Kidney epithelial cell (primary cell): Measurements from ENCODE around the gene EHD1. TPM values are rescaled to one million over a fixed set of nuclear protein-coding genes. Genes with fewer than 3 reads are reported as not detected.

Experiments used
- DNase-seq: peaks from one replicate; pipeline ENCODE4 v3.0.0-alpha.2; 2010; ENCODE audit warnings: low read depth
- H3K27me3 ChIP-seq: 2 replicates; pipeline ENCODE4 v1.6.0; 2011; ENCODE audit warnings: low read length; ENCODE audit not compliant: control insufficient read depth, insufficient read depth
- H3K36me3 ChIP-seq: 2 replicates; pipeline ENCODE4 v1.5.1; 2011; ENCODE audit warnings: low read length; ENCODE audit not compliant: control insufficient read depth, insufficient read depth
- H3K4me3 ChIP-seq: 2 replicates; pipeline ENCODE4 v1.5.1; 2011; ENCODE audit warnings: low read depth, mild to moderate bottlenecking, control low read depth, low read length
- total RNA-seq: library from RNA; depleted of rRNA; stranded (reverse); fragments of >200 nt; gene quantifications from 2 replicates; pipeline ENCODE4 v1.2.3, GENCODE V29; 2015
- TF ChIP-seq, protein P1 (sequence below): IDR thresholded peaks from 2 replicates; pipeline ENCODE4 v1.5.1; 2011; ENCODE audit warnings: mild to moderate bottlenecking, moderate library complexity, low read length, control low read depth, inconsistent platforms; ENCODE audit not compliant: insufficient read depth, poor library complexity, severe bottlenecking

The EHD1 gene
- total RNA-seq, 1 donor from 2014 or later = 100 TPM

DNA sequence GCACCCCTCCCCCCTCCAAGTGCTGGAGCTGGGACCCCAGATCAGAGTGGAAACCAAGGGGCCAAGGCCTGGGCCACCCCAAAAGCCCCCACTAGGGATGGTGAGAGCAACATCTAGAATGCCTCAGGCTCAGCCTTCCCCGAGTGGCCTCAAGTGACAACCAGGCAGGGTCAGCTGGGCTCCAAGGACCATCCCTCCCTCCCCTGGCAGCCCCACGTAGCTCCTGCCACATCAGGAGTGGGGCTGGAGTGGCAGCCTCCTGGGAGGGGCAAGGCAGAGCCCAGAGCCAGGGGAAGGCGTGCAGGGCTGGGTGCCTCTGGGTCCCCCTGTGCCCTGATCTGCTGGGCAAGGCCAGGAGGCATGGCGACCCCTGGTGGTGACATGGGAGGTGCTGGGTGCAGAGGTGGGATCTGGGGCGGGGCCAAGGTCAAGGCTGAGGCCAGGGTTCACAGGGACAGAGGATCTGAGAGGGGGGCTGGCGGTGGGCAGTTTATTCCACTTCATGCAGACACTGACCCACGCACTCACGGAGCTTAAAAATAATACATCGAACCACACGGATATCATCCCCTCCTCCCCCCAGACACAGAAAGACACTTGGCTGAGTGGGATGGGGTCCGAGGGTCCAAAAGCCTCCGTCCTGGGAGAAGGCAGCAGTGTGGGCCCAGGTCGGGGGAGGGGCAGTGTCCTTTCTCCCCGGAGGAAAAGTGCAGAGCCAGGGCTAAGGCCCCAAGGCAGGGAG lies 15.8 kb upstream of the EHD1 start:
- H3K27me3 ChIP-seq = no peaks in the 10 kb centered on the region
- no peaks in the 10 kb centered on the region for H3K36me3 ChIP-seq
- H3K4me3 ChIP-seq = no peak overlapping the region
- DNase-seq = no peak
- TF ChIP-seq, protein P1, sequence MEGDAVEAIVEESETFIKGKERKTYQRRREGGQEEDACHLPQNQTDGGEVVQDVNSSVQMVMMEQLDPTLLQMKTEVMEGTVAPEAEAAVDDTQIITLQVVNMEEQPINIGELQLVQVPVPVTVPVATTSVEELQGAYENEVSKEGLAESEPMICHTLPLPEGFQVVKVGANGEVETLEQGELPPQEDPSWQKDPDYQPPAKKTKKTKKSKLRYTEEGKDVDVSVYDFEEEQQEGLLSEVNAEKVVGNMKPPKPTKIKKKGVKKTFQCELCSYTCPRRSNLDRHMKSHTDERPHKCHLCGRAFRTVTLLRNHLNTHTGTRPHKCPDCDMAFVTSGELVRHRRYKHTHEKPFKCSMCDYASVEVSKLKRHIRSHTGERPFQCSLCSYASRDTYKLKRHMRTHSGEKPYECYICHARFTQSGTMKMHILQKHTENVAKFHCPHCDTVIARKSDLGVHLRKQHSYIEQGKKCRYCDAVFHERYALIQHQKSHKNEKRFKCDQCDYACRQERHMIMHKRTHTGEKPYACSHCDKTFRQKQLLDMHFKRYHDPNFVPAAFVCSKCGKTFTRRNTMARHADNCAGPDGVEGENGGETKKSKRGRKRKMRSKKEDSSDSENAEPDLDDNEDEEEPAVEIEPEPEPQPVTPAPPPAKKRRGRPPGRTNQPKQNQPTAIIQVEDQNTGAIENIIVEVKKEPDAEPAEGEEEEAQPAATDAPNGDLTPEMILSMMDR = peak; percentile 92

DNA sequence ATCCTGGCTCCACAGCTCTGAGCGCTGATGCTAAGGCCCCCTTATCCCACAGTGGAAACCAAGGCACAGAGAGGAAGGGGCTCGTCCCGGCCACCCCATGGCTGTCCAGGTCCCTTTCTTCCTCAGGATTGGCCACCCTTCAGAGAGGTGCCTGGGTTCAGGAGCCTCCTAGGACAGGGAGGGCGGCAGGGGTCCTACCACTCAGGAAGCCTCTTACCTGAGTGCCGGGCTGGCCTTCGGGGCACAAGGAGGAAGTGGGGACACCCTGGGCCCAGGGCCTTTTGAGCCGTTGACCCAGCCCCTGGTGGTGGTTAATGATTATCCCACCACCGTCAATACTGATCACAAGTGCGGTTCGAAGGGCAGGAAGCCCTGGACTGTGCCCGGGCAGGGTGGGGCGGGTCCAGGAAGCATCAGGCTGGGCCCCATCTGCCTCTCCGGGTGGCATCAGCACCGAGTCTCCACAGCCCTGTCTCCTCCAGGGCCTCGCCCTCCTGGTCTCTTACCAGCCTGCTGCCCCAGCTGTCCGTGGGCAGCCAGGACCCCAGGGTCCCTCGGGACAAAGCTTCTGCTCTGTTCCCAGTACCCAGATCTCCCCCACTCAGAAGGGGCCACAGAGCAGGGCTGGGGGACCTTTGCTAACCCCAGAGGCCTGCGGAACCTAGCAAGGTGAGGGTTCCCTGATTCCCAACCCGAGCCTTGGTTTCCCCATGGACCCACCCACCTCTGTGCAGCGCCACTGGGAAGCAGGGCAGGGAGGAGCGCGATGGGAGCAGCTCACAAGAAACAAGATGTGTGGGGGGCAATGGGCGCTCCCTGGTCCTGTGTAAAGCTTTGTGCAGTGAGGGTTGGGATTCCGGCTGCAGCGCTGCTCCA lies 15.0 kb upstream of the EHD1 start:
- DNase-seq = no peak

DNA sequence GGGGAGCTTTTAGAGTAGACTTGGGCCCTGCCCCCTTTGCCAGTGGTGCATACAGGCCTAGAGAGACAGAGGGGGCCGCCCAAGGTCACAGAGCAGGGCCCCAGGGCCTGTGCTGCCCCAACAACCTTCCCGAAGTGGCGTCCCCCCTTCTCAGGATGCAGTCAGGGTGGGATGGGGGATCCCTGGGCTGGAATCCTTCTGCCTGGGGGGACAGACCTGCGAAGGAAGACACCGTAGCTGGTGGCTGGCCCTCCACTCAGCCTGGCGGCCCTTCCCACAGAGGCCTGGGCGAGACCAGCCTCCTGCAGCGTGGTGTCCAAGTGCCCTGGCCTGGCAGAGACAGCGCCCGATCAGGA lies 14.4 kb upstream of the EHD1 start:
- TF ChIP-seq, protein P1 = no peak
- Histone ChIP-seq H3K27me3 (no peaks in the 10 kb centered on the region), H3K4me3 (no peak overlapping the region), H3K36me3 (no peaks in the 10 kb centered on the region)
- DNase-seq = no peak

More for the DNA sequence above, 15.0 kb upstream of the EHD1 start:
- Histone ChIP-seq H3K27me3 (no peaks in the 10 kb centered on the region), H3K36me3 (no peaks in the 10 kb centered on the region), H3K4me3 (no peak overlapping the region)
- TF ChIP-seq, protein P1 = no peak

DNA sequence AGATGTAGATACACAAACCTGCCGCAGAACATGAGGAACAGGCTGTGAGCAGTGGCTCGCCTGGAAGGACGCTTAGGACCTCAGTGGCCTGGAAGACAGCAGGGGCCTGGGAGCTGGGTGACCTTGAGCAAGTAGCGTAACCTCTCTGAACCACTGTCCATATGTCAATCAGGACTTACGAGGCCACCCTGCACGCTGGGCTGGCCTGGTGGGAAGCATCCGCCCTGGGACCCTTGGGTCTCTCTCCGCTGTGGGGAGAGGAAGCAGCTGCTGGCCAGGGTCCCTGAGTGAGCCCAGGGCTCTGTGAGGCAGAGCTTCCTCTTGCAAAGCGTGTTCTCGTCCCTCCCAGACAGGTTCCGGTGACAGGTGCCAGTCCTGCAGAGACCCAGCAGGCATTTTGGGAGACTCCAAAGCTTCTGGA lies 14.0 kb upstream of the EHD1 start:
- TF ChIP-seq, protein P1 = no peak
- Histone ChIP-seq H3K27me3 (no peaks in the 10 kb centered on the region), H3K4me3 (no peak overlapping the region), H3K36me3 (no peaks in the 10 kb centered on the region)
- no peak for DNase-seq

DNA sequence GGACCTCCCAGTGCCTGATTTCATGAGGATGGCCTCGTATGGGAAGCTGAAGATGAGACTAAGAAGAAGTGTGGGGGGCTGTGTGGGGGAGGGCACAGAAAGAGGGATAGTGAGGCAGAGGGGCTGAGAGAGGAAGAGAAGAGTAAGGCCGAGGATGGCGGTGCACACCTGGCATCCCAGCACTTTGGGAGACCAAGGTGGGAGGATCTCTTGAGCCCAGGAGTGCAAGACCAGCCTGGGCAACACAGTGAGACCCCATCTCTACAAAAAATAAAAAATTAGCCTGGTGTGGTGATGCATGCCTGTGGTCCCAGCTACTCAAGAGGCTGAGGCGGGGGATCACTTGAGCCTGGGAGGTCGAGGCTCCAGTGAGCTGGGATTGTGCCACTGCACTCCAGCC lies 13.5 kb upstream of the EHD1 start:
- TF ChIP-seq, protein P1 = no peak
- no peaks in the 10 kb centered on the region for H3K27me3 ChIP-seq
- H3K4me3 ChIP-seq = no peak overlapping the region
- DNase-seq = no peak
- H3K36me3 ChIP-seq = no peaks in the 10 kb centered on the region
